GM11168 (cell line): ENCODE results near the gene CACFD1.
"Not testable (repeated sequence)": the region's sequence is repeated elsewhere in the genome, so short reads cannot be mapped to it uniquely, and the experiment has no call there.

Experiments
- in situ Hi-C: fragments of 300-500 bp; cut with MboI; formaldehyde crosslinking; loops from one replicate; pipeline ENCODE4 v1.12.0; 2022; ENCODE audit warnings: low sequenced_read_pairs; ENCODE audit not compliant: unreplicated experiment

The CACFD1 gene

DNA sequence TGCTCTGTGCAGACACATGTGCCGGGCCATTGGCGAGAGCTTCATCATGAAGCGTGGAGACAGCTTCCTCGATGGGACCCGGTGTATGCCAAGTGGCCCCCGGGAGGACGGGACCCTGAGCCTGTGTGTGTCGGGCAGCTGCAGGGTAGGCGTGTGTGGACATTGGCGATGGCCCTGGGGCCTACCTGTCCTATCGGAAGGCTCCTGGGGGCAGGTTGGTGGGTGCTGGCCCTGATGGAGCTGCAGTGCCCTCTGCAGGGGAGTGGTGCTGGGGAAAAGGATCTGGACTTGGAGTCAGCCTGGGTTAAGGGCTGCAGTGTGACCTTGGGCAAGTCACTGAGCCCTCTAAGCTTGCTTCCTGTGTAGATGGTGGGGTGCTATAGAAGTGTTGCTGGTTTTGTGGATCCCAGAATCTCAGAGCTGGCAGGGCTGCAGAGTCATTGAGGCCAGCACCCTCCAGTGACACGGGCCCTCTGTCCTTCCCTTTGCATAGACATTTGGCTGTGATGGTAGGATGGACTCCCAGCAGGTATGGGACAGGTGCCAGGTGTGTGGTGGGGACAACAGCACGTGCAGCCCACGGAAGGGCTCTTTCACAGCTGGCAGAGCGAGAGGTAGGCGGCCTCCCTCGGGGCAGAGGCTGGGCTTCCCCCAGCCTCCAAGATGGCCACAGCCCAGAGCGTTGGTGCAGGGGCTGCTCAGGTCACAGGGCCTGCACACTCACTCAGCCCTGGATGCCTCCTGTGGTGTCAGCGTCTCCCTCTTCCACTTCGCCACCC lies 21.8 kb upstream of the CACFD1 start:
- in situ Hi-C loops, result no loop called here

DNA sequence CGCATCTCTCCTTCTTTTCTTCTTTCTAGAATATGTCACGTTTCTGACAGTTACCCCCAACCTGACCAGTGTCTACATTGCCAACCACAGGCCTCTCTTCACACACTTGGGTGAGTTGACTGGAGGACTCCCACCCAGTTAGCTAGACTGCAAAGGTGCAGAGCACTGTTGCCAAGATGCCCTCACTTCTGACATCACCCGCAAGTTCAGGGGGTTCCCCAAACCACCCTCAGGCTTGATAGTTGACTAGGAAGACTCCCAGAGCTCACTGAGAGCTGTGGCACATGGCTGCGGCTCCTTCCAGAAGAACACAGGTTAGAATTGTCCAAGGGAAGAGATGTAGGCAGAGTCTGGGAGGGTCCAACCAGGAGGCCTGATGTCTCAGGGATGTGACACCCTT lies 20.4 kb upstream of the CACFD1 start:
- in situ Hi-C loops, result no loop called here

- in situ Hi-C loops, result no loop called here
These were observed 18.9 kb upstream of the CACFD1 start for GRCh38 chr9:133440874-133441273.

- in situ Hi-C loops, result no loop called here
These were observed 18.2 kb upstream of the CACFD1 start for GRCh38 chr9:133441571-133441970.

- in situ Hi-C loops, result no loop called here
These were observed 16.5 kb upstream of the CACFD1 start for GRCh38 chr9:133443248-133443647.

DNA sequence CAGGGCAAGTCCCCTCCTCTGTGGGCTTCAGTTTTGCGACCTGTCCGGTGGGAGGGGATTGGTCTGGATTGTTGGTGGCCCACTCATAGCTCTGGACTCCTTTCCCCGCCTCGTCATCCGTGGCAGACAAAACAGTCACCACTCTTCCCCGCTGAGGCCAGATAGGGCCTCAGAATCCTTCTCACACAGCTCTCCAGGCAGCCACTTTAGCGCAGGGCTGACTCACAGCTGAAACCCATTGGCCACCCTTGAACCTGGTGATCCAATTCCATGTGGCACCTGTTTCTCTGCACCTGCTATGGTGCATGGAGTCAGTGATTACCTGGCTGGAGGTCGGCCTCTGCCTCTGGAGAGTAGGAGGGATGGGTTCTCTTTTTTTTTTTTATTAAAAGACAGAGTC lies 15.8 kb upstream of the CACFD1 start:
- in situ Hi-C loops, result no loop called here

DNA sequence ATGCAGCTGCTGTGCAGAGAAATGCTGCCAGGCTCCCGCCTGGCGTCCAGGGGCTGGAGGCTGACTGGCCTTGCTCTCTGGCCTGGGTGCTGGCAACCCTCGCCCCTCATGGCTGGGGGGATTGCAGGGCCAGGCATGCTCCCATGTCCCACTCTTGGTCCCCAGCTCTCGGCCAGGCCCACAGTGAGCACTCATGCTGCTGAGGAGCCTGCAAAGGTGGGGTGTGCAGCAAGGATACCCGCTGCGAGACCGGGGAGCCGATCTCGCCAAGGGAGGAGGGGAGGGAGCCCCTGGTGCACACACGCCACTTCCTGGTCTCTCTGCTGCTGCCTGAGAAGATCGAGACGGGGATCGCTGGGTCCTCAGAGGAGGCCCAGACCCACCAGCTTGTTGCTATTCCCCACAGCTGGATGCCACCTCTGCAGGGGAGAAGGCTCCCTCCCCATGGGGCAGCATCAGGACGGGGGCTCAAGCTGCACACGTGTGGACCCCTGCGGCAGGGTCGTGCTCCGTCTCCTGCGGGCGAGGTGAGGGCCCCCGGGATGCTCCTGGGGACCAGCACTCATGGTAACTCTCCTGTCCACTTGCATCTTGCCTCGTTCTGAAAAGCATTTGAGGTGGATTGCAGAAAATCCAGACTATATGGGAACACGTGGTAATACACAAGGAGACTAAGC lies 14.3 kb upstream of the CACFD1 start:
- in situ Hi-C loops, result no loop called here

GRCh38 chr9:133448487-133448972 lies 11.2 kb upstream of the CACFD1 start:
- in situ Hi-C loops, result no loop called here

GRCh38 chr9:133449760-133450159 lies 10.0 kb upstream of the CACFD1 start:
- in situ Hi-C loops, result no loop called here

GRCh38 chr9:133451865-133452264 lies 7.9 kb upstream of the CACFD1 start:
- in situ Hi-C loops, result not testable (repeated sequence)

DNA sequence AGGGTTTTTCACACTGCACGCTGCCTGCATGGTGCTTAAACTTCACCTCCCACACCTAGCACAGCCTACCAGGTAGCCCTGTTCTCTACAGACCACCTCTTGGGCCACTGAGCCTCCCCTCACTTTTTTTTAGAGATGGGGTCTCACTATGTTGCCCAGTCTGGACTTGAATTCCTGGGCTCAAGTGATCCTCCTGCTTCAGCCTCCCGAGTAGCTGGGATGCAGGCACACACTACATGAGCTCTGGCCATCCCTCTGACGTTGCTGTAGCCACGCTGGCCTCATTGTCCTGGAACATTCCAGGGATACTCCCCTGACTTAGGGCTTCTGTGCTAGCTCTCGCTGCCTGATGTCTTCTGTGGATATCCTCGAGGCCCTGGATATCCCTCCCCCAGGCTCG lies 7.2 kb upstream of the CACFD1 start:
- in situ Hi-C loops, result no loop called here

DNA sequence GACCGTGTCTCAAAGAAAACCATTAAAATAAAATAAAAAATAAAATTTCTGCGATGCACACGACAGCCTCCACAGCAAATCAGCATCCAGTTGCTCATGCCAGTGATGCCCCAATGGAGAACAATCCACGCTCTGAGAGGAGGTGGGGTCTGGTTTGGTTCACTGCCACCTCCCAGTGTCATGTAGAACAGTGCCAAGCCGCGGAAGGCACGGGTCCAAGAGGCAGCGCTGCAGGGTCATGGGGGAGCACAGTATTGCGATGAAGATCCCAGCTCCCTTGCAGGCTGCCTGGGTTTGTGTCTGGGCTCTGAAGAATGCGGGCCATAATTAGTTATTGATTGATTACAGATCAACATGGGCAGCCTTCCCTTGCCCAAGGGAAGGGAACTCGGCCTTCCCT lies 6.1 kb upstream of the CACFD1 start:
- in situ Hi-C loops, result no loop called here

- in situ Hi-C loops, result no loop called here
These were observed 5.5 kb upstream of the CACFD1 start for GRCh38 chr9:133454325-133454724.

DNA sequence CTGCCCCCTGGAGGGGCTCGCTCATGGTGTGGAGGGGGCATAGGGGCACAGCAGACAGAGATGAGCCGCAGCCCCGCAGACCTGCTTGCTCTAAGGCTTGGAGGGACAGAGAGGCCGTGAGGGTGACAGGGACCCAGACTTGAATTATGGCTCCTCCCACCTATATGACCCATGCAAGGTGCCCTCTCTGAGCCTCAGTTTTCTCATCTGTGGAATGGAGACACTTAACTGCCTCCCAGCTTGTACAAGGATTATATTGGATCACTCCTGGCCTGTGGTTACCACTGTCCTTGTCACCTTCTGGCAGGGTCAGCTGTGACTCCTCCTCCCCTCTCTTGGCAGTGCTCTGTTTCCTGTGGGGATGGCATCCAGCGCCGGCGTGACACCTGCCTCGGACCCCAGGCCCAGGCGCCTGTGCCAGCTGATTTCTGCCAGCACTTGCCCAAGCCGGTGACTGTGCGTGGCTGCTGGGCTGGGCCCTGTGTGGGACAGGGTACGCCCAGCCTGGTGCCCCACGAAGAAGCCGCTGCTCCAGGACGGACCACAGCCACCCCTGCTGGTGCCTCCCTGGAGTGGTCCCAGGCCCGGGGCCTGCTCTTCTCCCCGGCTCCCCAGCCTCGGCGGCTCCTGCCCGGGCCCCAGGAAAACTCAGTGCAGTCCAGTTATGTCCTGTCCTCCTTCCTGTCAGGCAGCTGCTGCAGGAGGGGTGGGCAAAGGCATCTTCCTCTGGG lies 4.7 kb upstream of the CACFD1 start:
- in situ Hi-C loops, result no loop called here

DNA sequence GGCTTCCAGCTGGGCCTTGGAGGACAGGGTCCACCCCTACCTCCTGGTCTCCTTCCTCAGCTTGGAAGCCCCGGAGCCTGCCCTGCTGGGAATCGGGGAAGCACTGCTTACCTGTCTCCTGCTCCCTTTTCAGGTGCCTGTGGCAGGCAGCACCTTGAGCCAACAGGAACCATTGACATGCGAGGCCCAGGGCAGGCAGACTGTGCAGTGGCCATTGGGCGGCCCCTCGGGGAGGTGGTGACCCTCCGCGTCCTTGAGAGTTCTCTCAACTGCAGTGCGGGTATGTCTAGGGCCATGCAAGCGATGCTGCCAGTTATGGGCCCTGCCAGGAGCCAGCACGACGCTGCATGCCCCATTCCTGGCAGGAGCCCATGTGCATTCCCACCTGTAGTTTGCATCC lies 3.8 kb upstream of the CACFD1 start:
- in situ Hi-C loops, result no loop called here

DNA sequence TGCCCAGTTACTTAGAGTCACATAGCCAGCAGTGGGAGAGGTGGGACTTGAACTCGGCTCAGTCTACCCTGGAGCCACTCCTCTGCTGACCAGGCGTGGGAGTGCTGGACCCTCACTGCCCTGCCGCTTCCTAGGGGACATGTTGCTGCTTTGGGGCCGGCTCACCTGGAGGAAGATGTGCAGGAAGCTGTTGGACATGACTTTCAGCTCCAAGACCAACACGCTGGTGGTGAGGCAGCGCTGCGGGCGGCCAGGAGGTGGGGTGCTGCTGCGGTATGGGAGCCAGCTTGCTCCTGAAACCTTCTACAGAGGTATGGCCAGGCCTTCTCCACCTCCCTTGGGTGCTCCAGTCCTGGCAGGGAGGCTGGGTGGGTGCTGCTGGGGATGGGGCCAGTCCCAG lies 3.4 kb upstream of the CACFD1 start:
- in situ Hi-C loops, result no loop called here

- in situ Hi-C loops, result no loop called here
These were observed 2.5 kb upstream of the CACFD1 start for GRCh38 chr9:133457233-133457632.

- in situ Hi-C loops, result no loop called here
These were observed 2.0 kb upstream of the CACFD1 start for GRCh38 chr9:133457748-133458147.

GRCh38 chr9:133458643-133459312 lies 1.0 kb upstream of the CACFD1 start:
- in situ Hi-C loops, result no loop called here

DNA sequence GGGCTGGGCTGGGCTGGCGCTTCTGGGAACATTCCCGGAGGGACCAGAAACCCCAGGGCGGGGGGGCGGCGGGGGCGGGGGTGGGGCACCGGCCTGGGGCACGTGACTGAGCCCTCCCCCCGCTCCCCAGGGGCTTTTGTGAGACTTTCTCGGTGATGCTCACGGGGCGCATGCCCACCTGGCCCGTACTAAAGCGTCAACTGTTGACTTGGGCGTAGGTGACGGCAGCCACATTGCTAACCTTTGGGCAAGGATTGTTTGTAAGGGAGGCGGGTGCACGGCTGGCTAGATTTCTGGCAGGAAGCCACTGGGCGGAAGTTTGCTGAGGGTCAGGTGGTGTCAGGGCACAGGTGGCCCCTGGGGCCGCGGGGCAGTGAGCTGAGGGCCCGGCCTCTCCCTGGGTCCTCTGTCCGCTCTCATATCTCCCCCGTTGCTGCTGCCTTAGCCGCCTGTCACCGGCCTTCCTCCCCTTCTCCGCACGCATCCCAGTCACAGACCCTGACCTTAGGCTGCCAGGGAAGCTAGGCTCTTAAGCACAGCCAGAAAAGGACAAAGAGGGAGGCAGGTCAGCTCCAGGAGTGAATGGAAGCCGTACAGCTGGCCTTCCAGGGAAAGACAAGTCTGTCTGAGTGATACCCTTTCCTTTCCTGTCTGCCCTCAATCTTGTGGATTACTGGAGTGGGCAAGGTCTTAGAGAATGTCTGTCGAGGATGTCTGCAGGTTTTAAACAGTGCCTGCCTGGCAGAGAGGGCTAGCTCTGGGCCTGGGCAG lies 812 bp downstream of the CACFD1 start:
- in situ Hi-C loops, result no loop called here
